Fibroblast of skin of right quadriceps (primary cell): ENCODE data around the gene LRRC34.

Source experiments
- DNase-seq: peaks from one replicate; pipeline ENCODE4 v3.0.0-alpha.2; 2013

Gene LRRC34

DNA sequence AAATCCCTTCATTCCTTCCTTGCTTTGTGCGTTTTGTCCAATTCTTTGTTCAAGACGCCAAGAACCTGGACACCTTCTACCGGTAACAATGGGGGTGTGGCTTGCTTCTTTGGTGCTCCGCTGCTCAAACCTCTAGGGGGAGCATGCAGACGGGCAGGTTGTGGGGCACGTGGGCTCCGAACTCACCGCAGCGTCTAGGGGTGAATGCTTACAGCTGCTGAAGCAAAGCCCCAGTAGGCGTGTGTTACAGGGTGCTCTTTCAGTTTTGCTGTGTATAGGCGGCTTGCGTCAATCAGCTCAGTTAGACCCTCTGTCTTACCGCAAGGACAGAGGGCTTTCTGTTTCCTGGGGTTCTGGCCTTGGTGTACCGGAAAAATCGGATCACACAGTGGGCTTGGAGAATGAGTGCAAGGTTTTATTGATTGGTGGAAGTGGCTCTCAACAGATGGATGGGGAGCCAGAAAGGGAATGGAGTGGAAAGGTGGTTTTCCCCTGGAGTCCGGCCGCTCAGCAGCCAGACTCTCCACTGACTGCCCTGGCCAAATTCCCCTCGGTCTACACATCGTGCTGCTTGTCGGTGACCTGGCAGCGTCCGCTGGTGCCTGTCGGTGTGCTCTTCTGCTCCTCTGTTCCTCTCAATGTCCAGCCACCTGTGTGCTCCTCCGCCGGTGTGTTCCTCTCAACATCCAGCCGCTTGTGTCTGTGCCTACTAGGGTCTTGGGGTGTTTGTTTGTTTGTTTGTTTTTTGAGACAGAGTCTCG, 1.2 kb upstream of the LRRC34 start:
- no peak for DNase-seq

DNA sequence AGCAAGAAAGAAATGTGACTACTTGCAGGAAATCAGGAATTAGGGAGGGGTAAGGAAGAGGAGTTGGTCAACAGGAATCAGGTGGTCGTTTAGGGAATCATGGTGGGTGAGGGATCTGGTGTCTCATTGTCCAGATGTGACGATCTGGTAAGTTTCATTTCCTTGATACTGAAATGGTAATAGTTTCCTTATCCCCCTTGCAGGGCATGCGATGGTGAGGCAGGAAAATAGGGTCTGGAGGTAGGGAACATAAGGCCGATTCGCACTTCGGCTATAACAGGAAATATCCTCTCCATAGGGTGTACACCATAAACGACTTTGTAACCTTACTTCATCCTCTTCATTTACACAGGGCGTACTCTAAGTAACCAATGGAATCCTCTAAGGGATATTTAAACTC, 574 bp upstream of the LRRC34 start:
- DNase-seq, result no peak

GRCh38 chr3:169811631-169812331, 923 bp downstream of the LRRC34 start:
- peak; percentile 71 for DNase-seq

- no peak for DNase-seq
Observed at GRCh38 chr3:169809230-169809795, 3.4 kb downstream of the LRRC34 start.

GRCh38 chr3:169804681-169805080, 8.0 kb downstream of the LRRC34 start:
- DNase-seq, result no peak

DNA sequence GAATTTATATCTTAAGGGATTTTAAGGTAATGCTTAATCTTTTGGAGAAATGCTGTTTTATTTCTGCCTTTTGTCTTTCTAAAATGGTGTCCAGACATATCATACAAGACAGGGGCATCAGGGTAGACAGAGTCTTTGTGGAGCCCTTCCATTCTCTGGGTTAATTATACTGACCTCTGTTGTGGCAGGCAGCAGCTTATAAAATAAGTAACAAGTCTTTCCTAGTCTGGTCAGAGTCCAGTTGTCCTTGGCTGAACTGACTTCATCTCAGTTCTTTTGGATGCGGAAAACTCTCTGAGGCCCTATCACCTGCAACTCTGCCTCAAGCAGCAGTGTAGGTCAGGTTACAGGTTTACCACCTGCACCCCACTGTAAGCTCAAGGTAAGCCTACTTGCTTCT, 20.3 kb downstream of the LRRC34 start:
- DNase-seq, result no peak

- peak; percentile 25 for DNase-seq
Observed at GRCh38 chr3:169790687-169791429, 21.8 kb downstream of the LRRC34 start.

DNA sequence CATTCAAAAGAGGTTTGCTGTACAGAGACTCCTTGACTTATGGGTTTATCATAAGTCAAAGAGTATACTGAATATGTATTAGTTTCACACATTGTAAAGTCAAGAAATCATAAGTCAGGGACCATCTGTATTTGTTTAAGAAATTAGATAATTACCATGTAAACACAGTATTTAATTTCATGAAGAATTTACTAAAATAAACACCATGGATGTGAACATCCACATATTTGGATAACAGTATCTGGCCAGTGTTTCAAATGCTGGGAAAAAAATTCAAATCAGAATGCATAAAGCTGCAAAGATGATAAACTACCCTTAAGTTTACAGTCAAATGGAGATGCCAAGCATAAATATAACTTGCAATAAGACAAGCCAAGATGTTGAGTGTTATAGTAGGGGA, 22.5 kb downstream of the LRRC34 start:
- DNase-seq, result no peak

DNA sequence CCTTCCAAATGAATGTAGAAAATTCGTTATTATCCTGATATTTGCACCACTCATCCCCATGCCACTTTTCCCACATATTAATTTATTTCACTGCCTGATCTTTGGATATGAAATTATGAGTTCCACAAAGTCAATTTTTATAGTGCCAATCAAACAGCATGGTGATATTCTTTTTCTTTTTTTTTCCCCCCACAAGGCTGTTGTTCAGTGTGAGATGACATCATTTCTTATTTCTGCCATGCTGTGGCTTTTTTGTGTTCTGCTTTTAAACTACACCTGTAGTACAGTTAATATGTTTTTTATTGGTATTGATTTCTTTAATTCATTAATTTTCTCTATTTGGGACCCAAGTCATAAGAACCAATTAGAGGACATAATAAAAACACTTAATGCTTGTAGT, 24.9 kb downstream of the LRRC34 start:
- no peak for DNase-seq

DNA sequence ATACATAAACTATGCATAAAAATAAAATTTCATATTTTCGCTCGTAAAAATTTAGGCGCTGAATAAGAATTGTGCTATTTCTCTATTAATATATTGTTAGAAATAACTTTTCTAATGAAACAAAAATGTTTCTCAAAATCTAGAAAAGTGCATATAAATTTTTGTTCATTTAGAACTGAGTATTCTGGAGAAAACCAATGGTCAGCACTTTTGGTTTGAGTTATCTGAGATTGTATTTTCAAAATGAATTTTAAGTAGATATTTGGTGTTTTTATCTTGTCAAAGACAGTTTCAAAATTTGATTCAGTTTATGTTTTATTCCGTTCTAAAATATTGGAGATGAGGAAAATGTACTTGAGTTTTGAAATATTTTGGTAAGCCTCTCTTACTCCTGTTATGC, 25.6 kb downstream of the LRRC34 start:
- DNase-seq, result no peak

GRCh38 chr3:169781209-169781855, 31.4 kb downstream of the LRRC34 start:
- no peak for DNase-seq

GRCh38 chr3:169780742-169781141, 32.0 kb downstream of the LRRC34 start:
- DNase-seq, result no peak

DNA sequence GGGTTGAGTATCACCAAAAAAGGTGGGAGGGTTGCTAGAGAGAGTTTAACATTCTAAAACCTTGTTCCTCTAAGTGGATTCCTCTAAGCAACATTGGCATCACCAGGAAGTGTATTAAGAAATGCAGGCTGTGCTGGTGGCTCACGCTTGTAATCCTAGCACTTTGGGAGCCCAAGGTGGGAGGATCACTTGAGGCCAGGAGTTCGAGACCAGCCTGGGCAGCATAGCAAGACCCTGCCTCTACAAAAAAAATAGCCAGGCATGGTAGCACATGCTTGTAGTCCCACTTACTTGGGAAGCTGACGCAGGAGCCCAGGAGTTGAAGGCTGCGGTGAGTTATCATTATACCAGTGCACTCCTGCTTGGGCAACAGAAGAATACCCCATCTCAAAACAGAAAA, 34.9 kb downstream of the LRRC34 start:
- DNase-seq, result no peak

- no peak for DNase-seq
Observed at GRCh38 chr3:169774186-169774585, 38.5 kb downstream of the LRRC34 start.

DNA sequence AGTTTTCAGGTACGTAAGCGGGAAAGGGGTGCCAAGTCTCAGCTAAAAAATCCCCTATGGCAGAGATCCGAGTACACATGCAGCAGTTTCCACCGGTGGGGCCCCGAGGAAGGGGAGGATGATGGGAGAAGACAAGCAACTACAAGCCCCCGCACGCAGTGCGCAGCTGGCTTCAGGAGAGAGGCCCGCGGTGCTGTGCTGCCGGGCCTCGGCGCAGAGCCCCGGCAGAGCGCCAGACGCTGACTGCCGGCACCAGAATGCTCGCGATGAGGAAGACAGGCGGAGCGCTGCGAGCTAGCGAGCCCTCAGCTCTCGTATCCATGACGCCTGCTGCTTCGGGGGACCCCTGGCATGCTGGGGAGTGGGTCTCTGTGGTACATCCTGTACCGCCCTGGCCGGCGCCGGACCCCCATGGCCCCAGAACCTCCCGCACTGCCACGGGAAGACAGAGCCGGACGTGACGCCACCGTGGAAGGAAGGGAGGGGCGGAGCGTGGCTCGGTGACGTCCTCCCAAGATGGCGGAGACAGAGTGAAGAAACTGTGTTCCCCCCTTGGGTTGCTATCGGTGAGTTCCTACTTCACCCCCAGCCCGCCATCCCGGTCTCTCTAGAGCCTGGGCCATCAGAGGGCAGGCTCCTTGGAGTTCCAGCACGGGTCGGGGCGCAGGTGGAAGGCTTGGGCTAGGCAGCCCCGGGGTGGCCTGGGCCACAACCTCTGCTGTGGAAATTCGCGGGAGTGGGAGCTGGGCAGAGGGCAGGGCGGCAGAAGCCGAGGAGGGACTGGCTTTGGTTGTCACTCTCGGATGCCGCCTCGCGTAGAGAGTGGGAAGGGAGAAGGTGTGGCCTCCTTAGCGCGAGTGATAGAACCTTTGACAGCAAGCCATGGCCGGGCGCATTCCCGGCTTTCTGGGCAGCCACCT, 39.5 kb downstream of the LRRC34 start, which contains the start of gene MYNN:
Gene MYNN, plus strand, starts transcription at position 500 of the 920 bp plus-strand sequence. CDS start 900 bp downstream, outside the sequence.
- peak; percentile 87 for DNase-seq

DNA sequence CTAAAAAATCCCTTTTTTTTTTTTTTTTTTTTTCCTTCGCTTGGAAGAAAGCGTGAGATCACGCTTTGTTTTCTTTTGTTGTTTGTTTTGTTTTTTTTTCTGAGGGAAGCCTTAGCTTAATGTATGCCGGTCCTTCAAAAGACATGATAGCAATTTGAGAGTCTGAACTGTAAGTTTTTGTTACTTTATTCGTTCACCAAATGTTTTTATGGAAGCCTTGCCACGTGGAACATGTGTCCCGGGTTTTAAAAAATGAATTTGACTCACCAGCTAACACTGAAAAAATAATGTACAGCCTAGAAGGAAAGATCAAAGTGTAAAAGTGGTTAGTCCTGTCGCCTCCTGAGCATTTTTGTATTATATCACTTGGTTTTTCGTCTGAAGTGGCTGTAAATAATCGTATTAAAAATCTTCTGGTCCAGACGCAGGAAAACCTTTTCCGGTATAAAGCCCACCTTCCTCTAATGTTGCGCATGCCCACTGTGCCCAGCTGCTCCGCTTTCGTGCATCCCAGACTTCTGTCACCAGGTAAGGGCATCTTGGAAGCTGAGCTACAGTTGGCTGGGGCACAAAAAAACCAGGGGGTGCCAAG, 40.3 kb downstream of the LRRC34 start:
- DNase-seq, result peak; percentile 81

DNA sequence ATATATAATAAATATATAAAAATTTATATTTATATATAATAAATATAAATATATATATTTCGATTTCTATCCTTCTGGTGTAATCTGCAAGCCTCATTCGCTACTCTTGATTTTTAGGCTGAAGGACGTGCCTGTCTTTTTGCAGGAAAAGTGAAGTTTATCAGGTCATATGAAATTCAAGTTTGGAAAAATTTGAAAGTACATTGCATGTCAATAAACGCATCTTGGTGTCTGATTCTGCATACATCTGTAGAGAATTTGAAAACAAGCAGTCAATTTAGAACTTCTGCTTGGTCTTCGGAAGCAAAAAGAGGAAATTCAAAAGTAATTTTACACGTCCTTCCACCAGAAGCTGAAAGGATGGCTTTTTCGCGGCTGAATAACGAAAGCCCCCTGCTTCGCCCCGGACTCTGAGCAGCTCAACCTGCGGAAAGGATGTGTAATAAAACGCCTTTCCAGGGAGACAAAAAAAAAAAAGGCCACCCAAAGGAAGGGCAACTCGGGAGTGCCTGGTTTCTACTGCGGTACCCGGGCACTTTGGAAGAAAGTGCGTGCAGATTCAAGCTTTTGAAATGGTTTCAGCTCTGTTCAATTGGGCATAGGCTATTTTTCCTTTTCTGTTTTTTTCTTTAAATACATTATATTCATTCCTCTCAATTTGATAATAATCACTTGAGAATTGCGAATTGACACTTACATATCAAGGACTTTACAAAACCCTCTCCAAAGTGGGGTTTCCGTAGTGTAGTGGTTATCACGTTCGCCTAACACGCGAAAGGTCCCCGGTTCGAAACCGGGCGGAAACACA, 41.0 kb downstream of the LRRC34 start:
- DNase-seq, result peak; percentile 82

DNA sequence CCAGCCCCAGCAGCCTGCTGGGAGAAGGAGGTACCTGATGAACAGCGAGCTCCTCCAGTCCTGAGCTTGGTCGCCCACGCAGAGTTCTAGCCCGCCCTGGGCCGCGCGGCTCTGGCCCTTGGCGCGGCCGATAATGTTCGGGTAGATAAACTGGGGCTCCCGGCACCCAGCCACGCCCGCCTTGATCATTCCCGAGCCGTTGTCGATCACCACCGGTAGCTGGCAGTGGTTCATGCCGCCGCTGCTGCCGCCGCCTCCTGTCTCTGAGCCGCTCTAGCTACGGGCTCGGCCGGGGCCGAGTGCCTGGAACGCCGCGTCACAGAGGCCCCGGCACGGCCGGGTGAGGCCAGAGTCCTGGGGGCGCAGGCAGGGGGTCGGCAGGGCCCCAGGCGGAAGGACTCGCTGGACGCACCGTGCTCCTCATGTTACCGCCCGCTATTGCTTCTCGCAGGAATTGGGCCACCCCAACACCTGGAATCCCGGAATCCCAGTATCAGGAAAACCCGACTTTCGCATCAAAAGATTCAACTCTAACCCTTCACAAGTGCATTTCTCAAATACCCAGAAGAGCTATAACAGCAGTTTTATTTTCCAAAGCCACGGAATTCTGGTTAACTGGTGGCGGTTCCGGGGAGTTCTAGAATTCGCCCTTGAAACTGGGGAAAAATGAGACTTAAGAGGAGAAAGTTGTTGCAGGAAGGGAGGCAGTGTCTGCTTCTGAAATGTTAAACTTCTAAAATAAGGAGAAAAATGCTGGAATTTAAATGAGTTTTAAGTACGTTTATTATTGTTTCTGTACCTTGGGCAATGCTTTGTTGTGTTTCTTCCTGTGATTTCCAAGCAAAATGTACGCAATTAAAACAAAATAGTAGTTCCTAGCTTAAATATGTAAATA, 43.2 kb downstream of the LRRC34 start, which contains the start of gene ACTRT3:
Gene ACTRT3, minus strand, starts transcription at position 275 of the 895 bp plus-strand sequence. Its CDS starts 41 bp downstream, at position 234.
- peak; percentile 59 for DNase-seq
